ENCODE measurements around the gene ALDOC. TPM values are rescaled to one million over a fixed set of nuclear protein-coding genes. Genes with fewer than 3 reads are reported as not detected.

Gene ALDOC
- total RNA-seq, 1 experiment from 2014 or later = 53.2 TPM

- H3K79me2 ChIP-seq (ENCODE audit: insufficient read depth, low read length) = no peaks in the 10 kb centered on the region
Observed at GRCh38 chr17:28523186-28523585, 53.5 kb downstream of the ALDOC start.

More at GRCh38 chr17:28523186-28523585, 53.5 kb downstream of the ALDOC start:
- H2BK12ac ChIP-seq (ENCODE audit: insufficient read length, low read depth, low read length) = no peak overlapping the region
- H3K9me3 ChIP-seq (ENCODE audit: control insufficient read depth, low read depth, low read length) = no peaks in the 10 kb centered on the region
- H3K4me2 ChIP-seq (ENCODE audit: insufficient read depth, insufficient read length, low read length) = no peak overlapping the region
- no peak overlapping the region for H3T11ph ChIP-seq (ENCODE audit: low read length)
- Mint-ChIP-seq H3K9me3 (no peaks in the 10 kb centered on the region), H3K27ac (no peak overlapping the region), H3K4me3 (no peak overlapping the region), H3K27me3 (ENCODE audit: low read depth) (peaks cover 6% of the 10 kb centered on the region), H3K4me1 (peaks cover 5 to 23% of the 10 kb centered on the region in 2 experiments), H3K36me3 (ENCODE audit: insufficient read depth in 1 of 3, low read depth in 3 of 3) (no peaks in the 10 kb centered on the region)
- H3K56ac ChIP-seq (ENCODE audit: insufficient read length, low read depth, low read length) = no peak overlapping the region
- no peaks in the 10 kb centered on the region for H3K4me1 ChIP-seq (ENCODE audit: insufficient read depth, low read length)
- H2BK20ac ChIP-seq (ENCODE audit: low read depth, low read length, poor library complexity, severe bottlenecking) = no peak overlapping the region
- no peak overlapping the region for H2AK5ac ChIP-seq (ENCODE audit: insufficient read length, low read length)
- H4K5ac ChIP-seq (ENCODE audit: insufficient read length, low read depth, low read length) = no peak overlapping the region
- H3K18ac ChIP-seq (ENCODE audit: insufficient read length, low read depth, low read length) = no peak overlapping the region
- H2BK15ac ChIP-seq (ENCODE audit: low read depth, low read length) = no peak overlapping the region
- WGBS (ENCODE audit: extremely low coverage, insufficient read length, low lambda C conversion rate) = no CpG with 5 or more reads among the region's 6 CpGs
- H3K23me2 ChIP-seq (ENCODE audit: insufficient read length, low read depth, low read length, poor library complexity, severe bottlenecking) = no peaks in the 10 kb centered on the region
- H3K9ac ChIP-seq (ENCODE audit: extremely low read depth, insufficient read length, low read length) = no peak overlapping the region
- no peaks in the 10 kb centered on the region for H3K79me1 ChIP-seq (ENCODE audit: insufficient read depth, low read depth, low read length, poor library complexity, severe bottlenecking)
- no peak overlapping the region for H3K23ac ChIP-seq (ENCODE audit: insufficient read length, low read depth, low read length)
- H3K14ac ChIP-seq (ENCODE audit: insufficient read depth, low read length) = no peak overlapping the region
- no peak overlapping the region for H3K4ac ChIP-seq (ENCODE audit: low read depth, low read length)
- H4K91ac ChIP-seq (ENCODE audit: insufficient read length, low read depth, low read length) = no peak overlapping the region
- TF ChIP-seq CTCF (conservative IDR thresholded peaks at IDR 0.05) = no peak
- H2BK5ac ChIP-seq (ENCODE audit: insufficient read length, low read length) = no peak overlapping the region
- H3K27ac ChIP-seq (ENCODE audit: insufficient read length, low read depth, low read length) = no peak overlapping the region
- no peak overlapping the region for H2BK120ac ChIP-seq (ENCODE audit: low read depth, low read length, poor library complexity, severe bottlenecking)
- no peak for DNase-seq
- no peak overlapping the region for H2AFZ ChIP-seq (ENCODE audit: low read length)
- H3K27me3 ChIP-seq (ENCODE audit: insufficient read depth, low read length) = no peaks in the 10 kb centered on the region
- no peaks in the 10 kb centered on the region for H4K20me1 ChIP-seq (ENCODE audit: control insufficient read depth, insufficient read depth, insufficient read length)
- H4K8ac ChIP-seq (replicated peaks; ENCODE audit: insufficient read length, low read depth, low read length) = no peak overlapping the region

Other genes starting within 250 kb of the ALDOC start
- 20.5 and 21.0 TPM in 2 replicates for gene IFT20, start 241.4 kb downstream of the ALDOC start, total RNA-seq (2021)
- 18.4 and 21.8 TPM in 2 replicates for gene TNFAIP1, start 241.1 kb downstream of the ALDOC start, total RNA-seq (2021)
- gene POLDIP2, start 219.4 kb downstream of the ALDOC start, total RNA-seq (2021) = 82.8 and 83.3 TPM in 2 replicates
- gene SEBOX, start 211.7 kb downstream of the ALDOC start, total RNA-seq (2021) = not detected in 2 replicates
- 0.13 TPM in 1 of 2 replicates, not detected in the other for gene VTN, start 206.6 kb downstream of the ALDOC start, total RNA-seq (2021)
- 5.1 and 5.4 TPM in 2 replicates for gene SARM1, start 205.2 kb downstream of the ALDOC start, total RNA-seq (2021)
- gene SLC46A1, start 170.7 kb downstream of the ALDOC start, total RNA-seq (2021) = 8.7 and 9.1 TPM in 2 replicates
- gene SLC13A2, start 103.3 kb downstream of the ALDOC start, total RNA-seq (2021) = not detected in 2 replicates
- not detected in 2 replicates for gene FOXN1, start 70.5 kb downstream of the ALDOC start, total RNA-seq (2021)
- 36.9 and 38.3 TPM in 2 replicates for gene UNC119, start 24.3 kb downstream of the ALDOC start, total RNA-seq (2021)
- gene PIGS, start 5.4 kb downstream of the ALDOC start, total RNA-seq (2021) = 40.3 and 45.8 TPM in 2 replicates
- 114 and 122 TPM in 2 replicates for gene SPAG5, start 22.1 kb upstream of the ALDOC start, total RNA-seq (2021)
- gene RSKR, start 37.3 kb upstream of the ALDOC start, total RNA-seq (2021) = 25.2 and 25.8 TPM in 2 replicates
- 137 and 142 TPM in 2 replicates for gene BLTP2, start 68.3 kb upstream of the ALDOC start, total RNA-seq (2021)
- 40.2 TPM in 2 replicates for gene SDF2, start 85.0 kb upstream of the ALDOC start, total RNA-seq (2021)
- 78.5 and 85.8 TPM in 2 replicates for gene SUPT6H, start 85.3 kb upstream of the ALDOC start, total RNA-seq (2021)
- 14.2 and 15.0 TPM in 2 replicates for gene PROCA1, start 135.0 kb upstream of the ALDOC start, total RNA-seq (2021)
- gene RAB34, start 141.0 kb upstream of the ALDOC start, total RNA-seq (2021) = 189 and 190 TPM in 2 replicates
- 2,008 and 2,053 TPM in 2 replicates for gene RPL23A, start 143.1 kb upstream of the ALDOC start, total RNA-seq (2021)
- 46.4 and 50.7 TPM in 2 replicates for gene TLCD1, start 149.3 kb upstream of the ALDOC start, total RNA-seq (2021)
- gene NEK8, start 151.9 kb upstream of the ALDOC start, total RNA-seq (2021) = 16.6 and 18.8 TPM in 2 replicates
- gene TRAF4, start 167.1 kb upstream of the ALDOC start, total RNA-seq (2021) = 227 and 237 TPM in 2 replicates

Data from H9 (cell line).